Measurements from ENCODE around the gene NDEL1.

GRCh38 chr17:8475781-8476180, 40.1 kb downstream of the NDEL1 start:
- TF ChIP-seq PRDM2 (tag by site-specific recombination; IDR thresholded peaks at IDR 0.05; ENCODE audit: borderline replicate concordance) (no peak), CTCF (tag by site-specific recombination; IDR thresholded peaks at IDR 0.05) (no peak), ZBTB7A (tag by site-specific recombination; IDR thresholded peaks at IDR 0.05; ENCODE audit: low read depth) (no peak), ZFP37 (tag by site-specific recombination; IDR thresholded peaks at IDR 0.05) (no peak)

Data from HEK293 (cell line).